ENCODE data around the gene COX7A1.
A peak's percentile ranks its signal among the peaks of the same experiment; 100 is the strongest.
"Not testable (repeated sequence)": the region's sequence is repeated elsewhere in the genome, so short reads cannot be mapped to it uniquely, and the experiment has no call there.

The COX7A1 gene

DNA sequence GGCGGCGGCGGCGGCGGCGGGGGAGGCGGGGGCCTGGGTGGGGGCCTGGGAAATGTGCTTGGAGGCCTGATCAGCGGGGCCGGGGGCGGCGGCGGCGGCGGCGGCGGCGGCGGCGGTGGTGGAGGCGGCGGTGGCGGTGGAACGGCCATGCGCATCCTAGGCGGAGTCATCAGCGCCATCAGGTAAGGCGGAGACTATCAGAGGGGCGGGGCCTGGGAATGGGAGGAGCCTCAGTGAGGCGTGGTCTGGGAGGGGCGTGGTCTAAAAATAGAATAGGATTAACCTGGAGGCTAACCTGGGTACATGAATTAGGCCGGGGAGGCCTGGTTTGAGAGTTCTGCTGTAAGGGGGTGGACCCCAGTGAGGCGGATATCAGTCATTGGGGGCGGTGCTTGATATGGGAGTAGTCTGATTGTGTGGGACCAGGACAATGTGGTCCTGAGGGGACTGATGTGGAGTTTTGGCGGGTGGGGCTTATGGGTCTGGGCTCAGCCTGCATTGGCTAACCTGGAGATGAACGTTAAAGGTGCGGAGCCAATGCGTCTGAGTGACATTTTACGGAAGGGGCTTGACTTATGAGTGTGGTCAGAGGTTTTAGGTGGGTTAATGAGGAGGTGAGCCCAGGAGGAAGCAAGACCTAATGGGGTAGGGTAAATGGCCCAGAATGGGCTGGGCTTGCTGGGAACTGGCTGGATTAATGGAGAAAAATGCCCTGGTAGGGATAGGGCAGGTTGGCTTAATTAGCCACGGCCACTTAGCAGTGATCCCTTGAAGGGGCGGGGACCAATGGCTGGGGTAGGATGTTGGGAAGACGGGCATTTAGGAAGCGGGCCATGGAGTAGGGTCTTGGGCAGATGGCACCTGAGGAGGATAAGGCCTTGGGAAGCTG, 11.0 kb downstream of the COX7A1 start:
- DNase-seq, result peak; percentile 79

DNA sequence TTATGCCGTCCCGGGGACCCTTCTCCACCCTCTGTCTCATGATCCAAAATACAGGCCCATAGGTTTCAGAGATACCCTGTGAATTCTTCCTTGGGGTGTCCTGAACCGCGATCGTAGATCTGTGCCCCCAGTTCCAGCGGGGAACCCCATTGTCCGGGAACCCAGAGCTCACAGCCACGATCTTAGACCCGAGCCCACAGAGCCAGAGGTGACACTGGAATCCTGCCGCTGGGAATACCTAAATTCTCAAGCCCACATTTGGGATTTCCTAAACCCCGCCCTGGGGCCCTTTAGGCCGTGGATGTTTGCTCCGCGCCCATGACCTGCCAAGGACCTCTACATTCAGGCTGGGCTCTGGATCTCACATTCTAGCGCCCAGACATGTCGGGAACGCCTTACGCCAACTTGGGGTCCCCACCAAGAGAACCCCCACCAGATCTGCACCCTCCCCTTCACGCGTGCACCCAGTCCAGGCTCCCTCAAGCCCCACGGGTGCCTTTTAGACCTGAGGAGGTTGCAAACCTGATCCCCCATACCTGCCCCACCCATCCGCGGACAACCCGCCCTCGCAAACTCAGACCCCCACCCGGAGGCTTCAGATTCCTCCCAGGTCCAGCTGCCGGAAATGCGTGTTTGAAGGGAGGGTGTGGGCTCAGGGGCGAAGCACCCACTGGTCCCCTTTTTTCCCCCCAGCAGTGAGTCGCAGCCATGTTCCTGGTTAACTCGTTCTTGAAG, 11.8 kb downstream of the COX7A1 start:
- DNase-seq, result peak; percentile 63

DNA sequence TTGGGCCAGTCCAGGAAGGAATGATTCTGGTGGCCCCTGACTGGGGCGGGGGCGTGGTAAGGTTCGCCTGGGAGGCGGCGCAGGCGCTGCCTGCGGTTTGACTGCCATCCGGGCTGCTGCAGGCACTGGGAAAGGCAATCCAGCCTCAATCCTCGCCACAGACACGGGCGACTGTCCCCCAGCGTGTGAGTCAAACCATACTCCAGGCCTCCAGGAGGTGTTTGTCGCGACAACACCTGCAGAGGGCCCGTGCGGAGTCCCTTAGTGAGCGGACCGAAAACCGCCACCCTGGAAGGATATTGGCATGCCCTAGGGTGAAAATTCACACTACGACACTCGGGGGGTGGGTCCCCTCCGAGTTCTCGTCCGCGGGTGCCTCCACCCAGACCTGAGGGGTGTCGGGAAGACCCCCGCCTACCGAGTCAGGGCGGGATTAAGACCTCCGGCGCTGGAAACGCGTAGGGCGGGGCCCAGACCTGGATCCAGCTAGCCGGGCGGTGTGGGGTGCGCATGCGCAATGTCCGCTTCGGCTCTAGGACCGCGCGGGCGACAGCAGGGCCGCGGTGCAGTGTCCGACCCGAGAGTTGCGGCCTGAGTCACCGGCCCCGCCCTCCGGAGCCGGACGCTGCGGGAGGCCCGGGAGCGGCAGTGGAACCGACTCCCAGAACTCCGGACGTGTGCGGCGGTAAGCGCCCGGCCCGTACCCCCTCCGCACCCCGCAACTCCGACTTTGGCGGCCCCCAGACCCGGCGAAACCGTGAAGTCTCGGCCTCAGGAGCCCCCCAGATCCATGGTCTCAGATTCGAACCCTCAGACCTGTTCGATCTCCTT, 12.6 kb downstream of the COX7A1 start, which contains the start of gene CAPNS1:
TSS of gene CAPNS1 (plus strand) at position 594 of the 831 bp plus-strand sequence. CDS start 946 bp downstream, outside the sequence.
- peak; percentile 93 for DNase-seq

DNA sequence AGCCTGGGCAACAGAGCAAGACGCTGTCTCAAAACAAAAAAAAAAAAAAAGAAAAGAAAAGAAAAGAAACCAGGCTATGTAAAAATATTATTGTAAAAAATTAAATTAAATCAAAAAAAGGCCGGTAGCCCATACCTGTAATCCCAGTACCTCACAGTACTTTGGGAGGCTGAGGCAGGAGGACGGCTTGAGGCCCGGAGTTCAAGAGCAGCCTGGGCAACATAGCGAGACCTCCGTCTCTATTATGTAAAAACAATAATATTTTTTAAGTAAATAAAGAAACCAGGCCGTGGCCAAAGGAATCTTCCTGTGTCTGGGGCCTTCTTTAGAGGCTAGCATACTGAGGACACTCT, 13.2 kb downstream of the COX7A1 start:
- no peak for DNase-seq

DNA sequence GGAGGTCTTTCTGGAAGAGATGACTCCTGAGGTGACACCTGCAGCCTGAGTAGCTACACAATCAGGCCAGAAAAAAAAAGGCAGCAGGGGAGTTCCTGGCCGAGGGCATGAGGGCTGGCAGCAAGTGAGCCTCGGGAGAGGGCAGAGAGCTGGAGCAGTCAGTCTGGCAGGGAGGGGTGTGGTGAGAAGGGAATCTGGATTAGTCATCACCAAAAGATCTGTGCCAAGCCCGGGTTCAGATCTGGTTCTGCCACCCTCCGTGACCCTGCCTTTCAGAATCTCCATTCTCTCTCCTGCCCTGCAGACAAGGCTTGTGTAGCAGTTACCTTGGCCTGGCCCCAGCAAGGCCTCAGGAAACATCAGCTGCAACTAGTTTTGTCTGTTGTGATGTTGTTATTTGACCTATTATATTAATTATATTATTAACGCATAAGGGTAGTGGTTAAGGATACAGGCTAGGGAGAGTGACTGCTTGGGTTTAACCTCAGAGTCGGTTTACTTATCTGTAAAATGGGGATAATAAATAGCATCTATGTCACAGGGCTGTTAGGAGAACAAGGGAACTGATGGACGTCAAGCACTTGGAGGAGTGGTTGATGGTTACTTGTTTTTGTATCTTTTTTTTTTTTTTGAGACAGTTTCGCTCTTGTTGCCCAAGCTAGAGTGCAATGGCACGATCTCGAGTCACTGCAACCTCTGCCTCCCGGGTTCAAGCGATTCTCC, 15.1 kb downstream of the COX7A1 start:
- DNase-seq, result no peak

DNA sequence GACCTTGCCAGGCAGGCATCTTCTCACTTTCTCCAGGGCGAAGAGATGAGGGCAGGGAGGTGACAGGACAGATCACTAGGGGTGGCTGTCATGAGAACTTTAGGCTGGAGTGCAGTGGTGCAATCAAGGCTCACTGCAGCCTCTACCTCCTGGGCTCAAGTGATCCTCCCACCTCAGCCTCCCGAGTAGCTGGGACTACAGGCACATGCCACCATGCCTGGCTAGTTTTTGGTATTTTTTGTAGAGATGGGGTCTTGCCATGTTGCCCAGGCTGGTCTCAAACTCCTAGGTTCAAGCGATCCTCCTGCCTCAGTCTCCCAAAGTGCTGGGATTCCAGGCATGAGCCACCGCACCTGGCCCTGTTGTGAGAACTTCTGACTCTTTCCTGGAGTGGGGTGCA, 17.4 kb downstream of the COX7A1 start:
- not testable (repeated sequence) for DNase-seq

DNA sequence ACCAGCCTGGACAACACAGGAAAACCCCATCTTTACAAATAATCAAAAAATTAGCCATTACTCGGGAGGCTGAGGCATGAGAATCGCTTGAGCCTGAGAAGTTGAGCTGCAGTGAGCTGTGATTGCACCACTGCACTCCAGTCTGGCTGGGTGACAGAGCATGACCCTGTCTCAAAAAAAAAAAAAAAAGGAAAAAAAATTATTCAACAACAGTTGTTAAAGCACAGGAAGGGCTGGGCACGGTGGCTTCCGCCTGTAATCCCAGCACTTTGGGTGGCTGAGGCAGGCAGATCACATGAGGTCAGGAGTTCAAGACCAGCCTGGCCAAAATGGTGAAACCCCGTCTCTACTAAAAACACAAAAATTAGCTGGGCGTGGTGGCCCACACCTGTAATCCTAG, 21.0 kb downstream of the COX7A1 start:
- DNase-seq, result not testable (repeated sequence)

DNA sequence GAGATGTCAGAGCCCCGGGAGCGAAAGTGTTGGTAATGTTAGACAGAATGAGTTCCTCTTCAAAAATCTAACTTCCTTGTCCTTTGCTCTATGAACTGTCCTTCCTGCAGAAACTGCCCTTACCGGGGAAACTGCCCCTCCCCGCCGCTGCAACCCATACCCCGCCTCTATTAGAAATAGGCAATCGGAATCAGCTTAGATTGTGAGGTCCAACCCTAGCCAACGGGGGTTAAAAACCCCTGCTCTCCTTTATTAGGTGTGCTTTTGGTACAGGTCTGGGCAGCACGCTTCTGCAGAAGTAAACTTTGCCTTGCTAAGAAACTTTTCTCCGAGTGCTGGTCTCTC, 23.9 kb downstream of the COX7A1 start:
- DNase-seq, result no peak

DNA sequence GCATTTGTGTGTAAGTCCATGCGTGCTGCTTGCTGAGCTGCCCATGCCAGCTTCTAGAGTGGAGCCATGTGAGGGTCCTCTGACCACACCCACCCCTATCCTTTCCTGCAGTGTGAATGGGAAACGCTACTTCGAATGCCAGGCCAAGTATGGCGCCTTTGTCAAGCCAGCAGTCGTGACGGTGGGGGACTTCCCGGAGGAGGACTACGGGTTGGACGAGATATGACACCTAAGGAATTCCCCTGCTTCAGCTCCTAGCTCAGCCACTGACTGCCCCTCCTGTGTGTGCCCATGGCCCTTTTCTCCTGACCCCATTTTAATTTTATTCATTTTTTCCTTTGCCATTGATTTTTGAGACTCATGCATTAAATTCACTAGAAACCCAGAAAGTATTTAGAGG, 26.7 kb downstream of the COX7A1 start:
- no peak for DNase-seq

DNA sequence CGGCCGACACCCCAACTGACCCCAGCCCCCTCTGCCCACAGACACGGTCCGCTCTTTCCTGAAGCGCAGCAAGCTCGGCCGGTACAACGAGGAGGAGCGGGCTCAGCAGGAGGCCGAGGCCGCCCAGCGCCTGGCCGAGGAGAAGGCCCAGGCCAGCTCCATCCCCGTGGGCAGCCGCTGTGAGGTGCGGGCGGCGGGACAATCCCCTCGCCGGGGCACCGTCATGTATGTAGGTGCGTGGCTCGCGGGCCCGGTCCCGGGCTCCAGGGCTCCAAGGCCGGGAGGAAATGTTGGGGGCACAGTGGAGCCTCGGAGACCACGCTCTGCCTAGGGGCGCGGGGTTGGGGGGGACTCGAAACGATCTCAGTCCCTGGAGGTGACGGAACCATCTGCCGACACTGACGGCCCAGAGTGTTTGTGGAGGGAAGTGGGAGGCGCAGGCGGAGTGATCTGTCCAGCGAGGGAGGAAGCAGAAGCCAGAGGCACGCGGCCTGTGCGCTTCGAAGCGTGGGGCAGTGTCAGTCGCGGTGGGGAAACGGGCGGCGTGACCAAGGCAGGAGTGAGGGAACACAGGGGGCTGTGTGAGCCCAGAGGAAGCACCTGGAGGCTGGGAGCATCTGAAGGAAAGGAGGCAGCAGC, 30.6 kb downstream of the COX7A1 start:
- DNase-seq, result no peak

DNA sequence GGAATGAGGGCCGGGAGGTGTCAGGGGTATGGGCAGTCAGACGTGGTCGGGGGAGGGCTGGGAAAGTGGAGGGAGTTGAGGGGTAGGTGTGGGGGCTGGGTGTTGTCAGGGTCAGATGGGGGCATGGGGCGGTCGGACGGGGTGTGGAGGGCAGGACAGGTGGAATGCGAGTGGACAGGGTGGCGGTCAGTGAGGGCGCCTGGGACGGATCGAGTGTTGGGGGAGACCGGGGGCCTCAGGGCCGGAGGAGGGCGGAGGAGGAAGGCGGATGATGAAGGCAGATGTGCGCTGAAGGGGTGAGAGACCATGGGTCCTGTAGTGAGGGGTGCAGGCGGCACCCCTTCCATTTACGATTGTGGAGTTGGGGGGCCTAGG, 31.3 kb downstream of the COX7A1 start:
- DNase-seq, result no peak

DNA sequence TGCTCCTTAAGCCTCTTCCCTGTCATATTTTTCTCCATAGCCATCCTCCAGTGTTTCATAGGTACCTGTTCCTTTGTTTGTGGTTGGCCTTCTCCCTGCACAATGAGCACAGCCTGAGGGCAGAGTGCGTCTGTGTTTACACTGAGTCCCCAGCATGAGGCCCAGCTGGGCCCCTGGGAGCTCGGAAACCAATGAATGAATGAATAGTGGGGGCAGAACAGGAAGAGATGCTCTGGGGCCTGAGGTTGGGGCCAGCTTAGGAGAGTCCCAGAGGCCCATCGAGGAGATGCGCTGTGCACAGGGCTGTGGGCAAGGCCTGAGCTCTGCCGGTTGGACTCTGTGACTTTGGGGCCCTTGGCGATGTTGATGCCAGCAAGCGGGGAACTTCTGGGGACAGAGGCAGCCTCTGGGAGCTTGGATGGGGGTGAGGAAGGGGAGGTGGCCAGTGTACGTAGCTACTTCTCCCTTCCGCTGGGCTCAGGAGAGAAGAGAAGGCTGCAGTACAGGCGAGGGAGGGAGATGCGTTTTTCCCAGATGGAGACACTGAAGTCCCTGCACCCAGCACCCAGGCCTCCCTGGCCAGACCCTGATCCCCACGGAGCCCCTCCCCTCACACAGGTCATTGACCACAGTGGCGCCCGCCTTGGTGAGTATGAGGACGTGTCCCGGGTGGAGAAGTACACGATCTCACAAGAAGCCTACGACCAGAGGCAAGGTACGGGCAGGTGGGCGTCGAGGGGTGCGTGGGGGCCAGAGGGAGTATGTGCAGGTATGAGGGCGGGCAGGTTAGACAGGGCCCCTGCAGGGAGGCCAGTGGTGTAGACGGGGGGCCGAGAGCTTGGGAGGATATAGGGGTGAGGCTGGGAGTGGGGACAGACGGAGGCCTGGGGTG, 31.9 kb downstream of the COX7A1 start:
- DNase-seq, result no peak

DNA sequence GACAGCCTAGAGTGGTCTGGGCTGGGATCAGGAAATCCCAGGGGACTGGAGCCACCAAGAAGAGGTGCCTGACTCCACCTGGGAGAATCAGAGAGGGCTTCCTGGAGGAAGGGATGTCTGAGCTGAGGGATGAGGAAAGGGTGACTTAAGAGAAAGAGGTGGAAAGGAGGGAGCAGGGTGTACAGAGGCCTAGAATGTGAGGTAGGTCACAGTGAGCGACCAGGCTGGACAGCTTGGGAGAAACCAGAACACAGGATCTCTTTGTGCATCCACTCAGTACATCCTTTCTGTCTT, 36.0 kb downstream of the COX7A1 start:
- DNase-seq, result no peak

DNA sequence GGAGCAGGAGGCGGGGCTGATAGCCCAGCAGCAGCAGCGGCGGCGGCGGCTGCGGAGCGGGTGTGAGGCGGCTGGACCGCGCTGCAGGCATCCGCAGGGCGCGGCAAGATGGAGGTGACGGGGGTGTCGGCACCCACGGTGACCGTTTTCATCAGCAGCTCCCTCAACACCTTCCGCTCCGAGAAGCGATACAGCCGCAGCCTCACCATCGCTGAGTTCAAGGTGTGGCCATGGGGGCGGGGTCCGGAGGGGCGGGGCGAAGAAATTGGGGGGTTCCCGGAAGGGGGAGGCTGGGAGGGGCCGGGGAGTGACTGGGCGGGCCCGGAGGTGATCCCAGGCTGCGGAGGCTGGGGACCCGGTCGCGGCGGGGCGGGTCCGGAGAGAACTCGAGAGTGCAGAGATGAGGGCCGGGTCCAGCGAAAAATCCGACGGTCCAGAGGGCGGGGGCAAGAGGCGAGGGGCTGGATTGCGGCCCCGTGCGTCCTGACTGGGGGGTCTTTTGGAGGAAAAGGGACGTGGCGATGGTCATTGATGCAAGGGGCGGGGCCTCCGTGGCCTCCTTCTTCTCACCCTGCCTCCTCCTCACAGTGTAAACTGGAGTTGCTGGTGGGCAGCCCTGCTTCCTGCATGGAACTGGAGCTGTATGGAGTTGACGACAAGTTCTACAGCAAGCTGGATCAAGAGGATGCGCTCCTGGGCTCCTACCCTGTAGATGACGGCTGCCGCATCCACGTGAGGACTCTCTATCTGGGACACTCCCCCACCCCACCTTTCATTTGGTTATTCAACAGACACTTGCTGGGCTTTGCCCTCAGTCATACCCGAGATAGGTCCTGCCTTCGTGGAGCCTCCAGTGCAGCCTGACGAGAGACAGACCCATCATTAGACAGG, 36.5 kb downstream of the COX7A1 start, which contains the start of gene TBCB:
TSS of gene TBCB (plus strand) at position 16 of the 891 bp plus-strand sequence. CDS start at position 109, 93 bp downstream.
- DNase-seq, result peak; percentile 93

DNA sequence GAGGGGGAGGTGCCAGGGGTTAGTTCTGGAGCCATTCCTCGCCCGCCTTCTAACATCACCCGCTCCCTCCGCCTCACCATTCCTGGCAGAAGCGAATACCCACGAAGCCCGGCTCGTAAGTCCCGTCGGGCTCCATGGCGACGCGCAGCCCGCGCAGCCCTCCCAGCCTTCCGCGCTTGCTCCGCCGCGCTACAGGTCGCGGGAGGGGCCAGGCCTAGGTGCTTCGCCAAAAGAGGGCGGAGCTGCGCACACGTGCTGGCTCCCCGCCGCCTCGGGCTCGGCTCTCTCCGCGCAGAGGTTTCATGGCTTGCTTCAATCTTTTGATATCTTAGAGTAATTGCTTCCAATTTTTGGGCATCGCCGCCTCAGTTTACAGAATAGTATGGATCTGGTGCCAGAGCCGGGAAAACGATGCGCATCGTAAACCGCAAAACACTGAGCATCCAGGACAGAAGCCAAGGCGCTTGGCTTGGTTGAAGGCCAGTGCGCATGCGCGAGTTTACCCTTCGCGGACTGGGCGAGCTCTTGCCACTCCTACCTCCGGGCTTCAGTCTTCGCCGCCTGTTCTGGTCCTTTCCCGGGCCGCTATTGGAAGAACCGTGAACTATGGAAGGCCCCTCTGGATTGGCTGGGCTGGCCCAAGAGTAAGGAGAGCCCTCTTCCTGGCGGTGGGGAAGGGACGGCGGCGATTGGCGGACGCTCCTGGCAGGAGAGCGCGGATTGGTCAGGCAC, 37.4 kb downstream of the COX7A1 start, which contains the start of gene POLR2I:
TSS of gene POLR2I (minus strand) at position 155 of the 732 bp plus-strand sequence. CDS start at position 136, 19 bp downstream.
- peak; percentile 100 for DNase-seq

DNA sequence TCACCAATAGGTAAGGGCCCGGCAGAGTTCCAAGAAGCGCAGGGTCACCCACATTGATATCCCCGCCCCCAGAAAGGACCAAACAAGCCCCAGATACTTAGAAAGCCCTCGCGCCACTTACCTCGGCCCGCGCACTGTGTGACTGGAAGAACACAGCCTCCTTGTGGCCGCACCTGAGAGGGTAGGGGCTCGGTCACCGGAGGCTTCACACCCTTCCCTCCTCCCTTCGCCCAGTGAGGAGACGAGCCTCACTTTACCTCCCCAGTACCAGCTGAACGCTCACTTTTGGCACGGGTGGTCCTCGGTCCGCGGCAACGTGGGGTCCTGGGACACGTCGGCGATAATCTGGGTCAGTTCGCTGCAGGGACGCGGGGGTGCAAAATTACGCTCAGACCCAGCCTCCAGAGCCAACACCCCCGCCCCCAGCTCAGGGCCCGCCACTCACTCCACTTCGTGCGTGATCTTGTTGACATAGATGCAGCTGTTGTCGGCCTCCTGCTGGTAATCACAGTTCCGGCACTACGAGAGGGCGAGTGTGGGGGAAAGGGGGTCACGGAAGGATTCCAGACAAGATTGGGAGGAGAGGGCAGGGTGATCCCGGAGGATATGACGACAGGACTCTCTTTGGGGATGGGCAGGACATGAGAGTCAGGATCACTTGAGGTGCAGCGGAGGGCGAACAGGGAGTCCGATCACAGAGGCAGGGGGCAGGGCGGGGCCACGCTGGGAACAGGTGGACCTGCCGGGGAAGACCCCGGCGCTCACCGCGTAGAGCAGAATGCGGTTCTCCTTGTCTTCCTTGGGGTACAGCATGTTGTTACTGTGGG, 38.1 kb downstream of the COX7A1 start:
- no peak for DNase-seq

DNA sequence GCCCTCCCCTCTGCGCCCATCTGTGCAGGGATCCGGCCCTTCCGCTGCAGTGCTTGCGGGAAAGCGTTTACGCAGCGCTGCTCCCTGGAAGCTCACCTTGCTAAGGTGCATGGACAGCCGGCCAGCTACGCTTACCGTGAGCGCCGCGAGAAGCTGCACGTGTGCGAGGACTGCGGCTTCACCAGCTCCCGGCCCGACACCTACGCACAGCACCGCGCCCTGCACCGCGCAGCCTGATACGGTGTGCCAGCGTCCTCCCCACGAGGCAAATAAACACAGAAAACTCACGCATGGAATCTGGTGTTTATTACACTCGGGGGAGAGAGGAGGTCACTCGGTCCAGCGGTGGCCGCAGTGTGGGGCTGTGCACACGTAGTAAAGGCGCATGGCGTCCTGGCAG, 38.8 kb downstream of the COX7A1 start:
- no peak for DNase-seq

DNA sequence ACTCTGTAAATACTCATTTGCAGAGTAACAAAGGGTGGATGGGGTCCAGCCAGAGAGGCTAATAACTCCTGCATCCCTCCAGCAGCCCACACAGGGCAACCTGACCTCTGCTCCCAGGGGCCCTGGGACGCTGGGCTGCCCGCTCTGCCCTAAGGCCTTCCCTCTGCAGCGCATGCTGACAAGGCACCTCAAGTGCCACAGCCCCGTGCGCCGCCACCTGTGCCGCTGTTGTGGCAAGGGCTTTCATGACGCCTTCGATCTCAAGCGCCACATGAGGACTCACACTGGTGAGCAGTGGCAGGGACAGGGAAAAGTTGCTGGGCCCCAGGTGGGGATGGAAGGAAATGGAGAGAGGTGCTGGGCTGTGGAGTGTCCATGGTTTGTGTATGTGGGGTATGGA, 39.6 kb downstream of the COX7A1 start:
- DNase-seq, result no peak

Data from NK-92 treated with Interleukin-12 subunit alpha and Interleukin-12 subunit beta, amount 100 ng/mL, for 24 hours (cell line).